CD1c-positive myeloid dendritic cell (primary cell): Measurements from ENCODE around the gene NFIL3.

Experiments used
- DNase-seq: peaks from one replicate; pipeline ENCODE4 v3.0.0-alpha.2; 2016; ENCODE audit errors: extremely low spot score

The NFIL3 gene

DNA sequence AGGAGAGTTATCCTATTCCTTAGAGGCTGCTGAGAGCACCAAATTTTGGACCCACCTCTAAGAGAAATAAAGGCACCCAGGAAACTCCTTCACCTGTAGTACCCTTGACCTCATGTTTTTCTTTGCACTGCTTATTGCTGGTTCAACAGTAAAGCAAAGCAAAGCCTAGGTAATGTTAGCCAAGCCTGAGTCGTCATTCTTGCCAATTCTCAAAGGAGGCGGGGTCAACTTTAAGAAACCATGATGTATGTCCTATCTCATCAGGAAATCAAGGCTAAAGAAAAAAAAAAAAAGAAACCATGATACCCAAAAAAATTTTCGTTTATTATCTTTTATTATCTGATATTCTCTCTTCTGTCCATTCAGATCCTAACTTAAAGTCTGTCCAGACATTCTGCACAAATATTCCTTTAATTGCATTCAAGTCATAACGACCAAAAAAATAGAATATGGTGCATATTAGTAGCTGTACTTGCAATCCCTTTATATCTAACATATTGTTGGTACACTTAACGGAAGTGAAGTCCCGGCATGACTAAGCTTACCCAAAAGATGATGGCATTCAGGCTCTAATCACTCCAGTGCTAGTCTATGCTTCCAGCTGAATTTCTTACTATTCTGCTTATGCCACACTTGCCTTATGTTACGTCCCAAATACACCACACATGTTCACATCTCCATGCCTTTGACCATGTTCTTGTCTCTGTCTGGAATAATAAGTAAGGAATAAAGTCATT is 63.7 kb downstream of the NFIL3 start:
- DNase-seq, result no peak

DNA sequence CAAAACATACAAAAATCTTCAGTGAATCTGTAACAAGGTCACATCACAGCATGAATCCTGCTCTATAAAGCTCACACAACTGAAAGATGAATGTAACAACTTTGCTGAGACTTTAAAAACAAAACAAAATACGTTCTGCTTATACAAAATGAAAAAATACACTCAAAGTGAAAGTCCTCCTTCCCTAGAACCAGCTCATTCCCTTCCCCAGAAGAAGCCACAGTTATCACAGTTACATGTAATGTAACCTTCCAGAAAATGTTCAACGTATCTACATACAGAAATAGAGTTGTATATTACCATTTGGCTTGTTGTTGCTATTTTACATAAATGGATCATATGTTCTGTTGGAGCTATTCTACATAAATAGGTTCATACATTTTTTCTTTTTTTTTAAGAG is 64.5 kb downstream of the NFIL3 start:
- peak; percentile 37 for DNase-seq
